Activated CD8-positive, alpha-beta T cell treated with anti-CD3 and anti-CD28 coated beads for 36 hours (primary cell): ENCODE data around the gene PDE4B. TPM values are rescaled to one million over a fixed set of nuclear protein-coding genes. Genes with fewer than 3 reads are reported as not detected.
A peak's percentile ranks its signal among the peaks of the same experiment; 100 is the strongest.

ENCODE experiments used
- ATAC-seq: fragments of 200-7000 bp; cut with Tn5 transposase; one replicate; pipeline ENCODE4 v1.10.0; 2021; ENCODE audit warnings: mild to moderate bottlenecking, moderate library complexity
- CTCF ChIA-PET: fragments of 350-600 bp; sonication (Branson Sonifier 250); formaldehyde crosslinking; loops from one replicate; lab custom pipeline; 2021; ENCODE audit warnings: antibody characterized with exemption; lab: Charles Lee
- POLR2A ChIA-PET: fragments of 350-600 bp; sonication (Branson Sonifier 250); formaldehyde crosslinking; loops from one replicate; lab custom pipeline; 2021; ENCODE audit warnings: antibody characterized with exemption; lab: Charles Lee
- DNase-seq: peaks from one replicate; pipeline ENCODE4 v3.0.0-alpha.2; 2020
- H3K27ac Mint-ChIP-seq: one replicate; pipeline ENCODE4 v1.8.0; 2021; ENCODE audit warnings: mild to moderate bottlenecking, mixed read lengths
- H3K27me3 Mint-ChIP-seq: one replicate; pipeline ENCODE4 v1.8.0; 2021; ENCODE audit warnings: mixed read lengths
- H3K36me3 Mint-ChIP-seq: one replicate; pipeline ENCODE4 v1.8.0; 2021; ENCODE audit warnings: low read depth, mixed read lengths
- H3K4me1 Mint-ChIP-seq: one replicate; pipeline ENCODE4 v1.8.0; 2021; ENCODE audit warnings: low read depth, mixed read lengths
- H3K4me3 Mint-ChIP-seq: one replicate; pipeline ENCODE4 v1.8.0; 2021; ENCODE audit warnings: mild to moderate bottlenecking, moderate library complexity, mixed read lengths
- H3K9me3 Mint-ChIP-seq: one replicate; pipeline ENCODE4 v1.8.0; 2021; ENCODE audit warnings: mixed read lengths
- intact Hi-C: fragments of 100-400 bp; cut with micrococcal nuclease; formaldehyde crosslinking; loops from one replicate; pipeline ENCODE4 v1.10.0; 2022
- total RNA-seq, 2 experiments: library from RNA; stranded (reverse); gene quantifications; one replicate each; pipeline ENCODE4 v1.2.3, GENCODE V29; 2021
- TF ChIP-seq, protein P1 (sequence below): fragments of 200-600 bp; IDR thresholded peaks from one replicate; pipeline ENCODE4 v1.8.0; 2022; ENCODE audit warnings: antibody characterized with exemption, mild to moderate bottlenecking

PDE4B gene
- total RNA-seq, 2 experiments from 2014 or later: 32.4 to 33.1 TPM

- Mint-ChIP-seq H3K27ac (no peak overlapping the region), H3K9me3 (no peaks in the 10 kb centered on the region), H3K36me3 (no peaks in the 10 kb centered on the region), H3K4me3 (no peak overlapping the region), H3K27me3 (no peaks in the 10 kb centered on the region), H3K4me1 (peaks cover 42% of the 10 kb centered on the region)
- TF ChIP-seq, protein P1, sequence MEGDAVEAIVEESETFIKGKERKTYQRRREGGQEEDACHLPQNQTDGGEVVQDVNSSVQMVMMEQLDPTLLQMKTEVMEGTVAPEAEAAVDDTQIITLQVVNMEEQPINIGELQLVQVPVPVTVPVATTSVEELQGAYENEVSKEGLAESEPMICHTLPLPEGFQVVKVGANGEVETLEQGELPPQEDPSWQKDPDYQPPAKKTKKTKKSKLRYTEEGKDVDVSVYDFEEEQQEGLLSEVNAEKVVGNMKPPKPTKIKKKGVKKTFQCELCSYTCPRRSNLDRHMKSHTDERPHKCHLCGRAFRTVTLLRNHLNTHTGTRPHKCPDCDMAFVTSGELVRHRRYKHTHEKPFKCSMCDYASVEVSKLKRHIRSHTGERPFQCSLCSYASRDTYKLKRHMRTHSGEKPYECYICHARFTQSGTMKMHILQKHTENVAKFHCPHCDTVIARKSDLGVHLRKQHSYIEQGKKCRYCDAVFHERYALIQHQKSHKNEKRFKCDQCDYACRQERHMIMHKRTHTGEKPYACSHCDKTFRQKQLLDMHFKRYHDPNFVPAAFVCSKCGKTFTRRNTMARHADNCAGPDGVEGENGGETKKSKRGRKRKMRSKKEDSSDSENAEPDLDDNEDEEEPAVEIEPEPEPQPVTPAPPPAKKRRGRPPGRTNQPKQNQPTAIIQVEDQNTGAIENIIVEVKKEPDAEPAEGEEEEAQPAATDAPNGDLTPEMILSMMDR: no peak
- ChIA-PET POLR2A (no interaction called here), CTCF (no interaction called here)
- ATAC-seq (no peak), DNase-seq (no peak)
- intact Hi-C loops: no loop called here
Measured at GRCh38 chr1:66296951-66297350, 504.3 kb downstream of the PDE4B start.

DNA sequence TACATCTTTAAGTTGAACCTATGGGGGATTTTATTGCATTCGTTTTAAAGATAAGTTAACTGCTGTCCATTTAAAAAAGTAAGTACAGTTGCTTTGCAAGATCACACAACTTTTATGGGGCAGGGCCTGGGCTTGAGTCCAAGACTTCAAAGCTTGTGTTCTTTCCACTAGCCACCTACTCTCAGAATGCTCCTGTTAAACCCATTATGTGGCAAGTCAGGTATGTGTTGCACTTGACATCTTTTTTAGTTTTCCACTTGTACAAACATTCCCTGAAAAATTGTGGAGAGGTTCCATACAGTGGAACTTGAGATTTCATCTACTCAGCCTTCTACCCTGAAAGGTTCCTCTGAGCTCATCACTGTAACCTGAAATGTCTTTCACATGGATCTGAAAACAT, 505.8 kb downstream of the PDE4B start:
- no peaks in the 10 kb centered on the region for H3K36me3 Mint-ChIP-seq
- no peak overlapping the region for H3K27ac Mint-ChIP-seq
- intact Hi-C loops: no loop called here
- no peak overlapping the region for H3K4me3 Mint-ChIP-seq
- H3K4me1 Mint-ChIP-seq: peaks cover 54% of the 10 kb centered on the region
- H3K9me3 Mint-ChIP-seq: no peaks in the 10 kb centered on the region
- TF ChIP-seq, protein P1: no peak
- ChIA-PET CTCF (interaction anchor here (1.0 to 5.2 kb wide), 3 partner anchors 11 to 148 kb away, joined by 3 to 26 read pairs (median 6); no protein-coding TSS in a partner anchor), POLR2A (interaction anchor here (1.0 kb wide), 1 partner anchor 52 kb away, joined by 3 read pairs; no protein-coding TSS in a partner anchor)
- no peaks in the 10 kb centered on the region for H3K27me3 Mint-ChIP-seq
- DNase-seq: no peak
- no peak for ATAC-seq

DNA sequence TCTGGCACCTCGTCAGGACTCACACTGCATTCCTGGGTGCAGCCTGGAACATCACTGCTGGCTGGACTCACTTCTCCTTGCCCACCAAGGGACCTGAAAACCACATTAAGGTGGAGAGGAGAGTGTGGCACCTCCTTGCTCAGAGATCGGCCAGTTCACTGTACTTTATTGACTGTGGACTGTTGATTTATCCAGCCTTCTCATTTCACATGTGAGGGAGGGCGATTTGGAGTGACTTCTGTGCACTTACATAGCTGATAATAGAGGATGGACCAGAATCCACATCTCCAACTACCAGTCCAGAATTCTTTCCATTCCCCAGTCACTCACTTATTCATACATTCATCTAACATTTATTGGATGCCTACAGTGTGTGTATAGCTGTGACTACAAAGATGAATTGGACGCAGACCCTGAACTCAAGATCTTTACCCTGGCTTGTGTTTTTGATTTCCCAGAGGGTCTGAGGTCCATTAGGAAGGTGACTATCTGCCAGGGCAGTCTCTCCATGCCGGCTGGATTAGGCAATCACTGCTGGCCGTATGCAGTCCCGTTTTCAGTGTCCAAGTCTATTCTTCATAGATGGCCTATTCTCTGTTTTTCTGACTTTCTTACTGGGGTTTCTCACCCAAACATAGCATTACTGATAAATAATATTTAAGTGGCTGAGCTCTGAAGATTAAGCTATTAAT, 507.7 kb downstream of the PDE4B start:
- CTCF ChIA-PET: interaction anchor here (1.0 to 5.2 kb wide), 6 partner anchors 9 to 146 kb away, joined by 3 to 26 read pairs (median 6); no protein-coding TSS in a partner anchor
- Mint-ChIP-seq H3K27me3 (no peaks in the 10 kb centered on the region), H3K4me3 (no peak overlapping the region), H3K36me3 (no peaks in the 10 kb centered on the region), H3K27ac (peak overlapping the region; percentile 74), H3K4me1 (peaks cover 47% of the 10 kb centered on the region), H3K9me3 (no peaks in the 10 kb centered on the region)
- TF ChIP-seq, protein P1: no peak
- intact Hi-C loops: loop anchor here (2.0 kb wide), 1 partner anchor 24 kb away; no protein-coding TSS in a partner anchor
- no peak for DNase-seq
- POLR2A ChIA-PET: interaction anchor here (0.7 to 3.0 kb wide), 14 partner anchors 9 to 76 kb away, joined by 3 to 17 read pairs (median 3); no protein-coding TSS in a partner anchor
- no peak for ATAC-seq

- intact Hi-C loops: loop anchor here (2.0 kb wide), 1 partner anchor 24 kb away; no protein-coding TSS in a partner anchor
- H3K27ac Mint-ChIP-seq: peak overlapping the region; percentile 74
- TF ChIP-seq, protein P1: no peak
- H3K4me1 Mint-ChIP-seq: peaks cover 43% of the 10 kb centered on the region
- POLR2A ChIA-PET: interaction anchor here (0.7 to 3.0 kb wide), 15 partner anchors 10 to 75 kb away, joined by 3 to 17 read pairs (median 3); no protein-coding TSS in a partner anchor
- DNase-seq: peak; percentile 64
- peak overlapping the region; percentile 52 for H3K4me3 Mint-ChIP-seq
- no peaks in the 10 kb centered on the region for H3K36me3 Mint-ChIP-seq
- H3K27me3 Mint-ChIP-seq: no peaks in the 10 kb centered on the region
- CTCF ChIA-PET: interaction anchor here (1.0 to 5.2 kb wide), 10 partner anchors 10 to 145 kb away, joined by 3 to 26 read pairs (median 6); no protein-coding TSS in a partner anchor
- peak; percentile 92 for ATAC-seq
- H3K9me3 Mint-ChIP-seq: no peaks in the 10 kb centered on the region
Measured at GRCh38 chr1:66300972-66301451, 508.3 kb downstream of the PDE4B start.
